ENCODE measurements around the gene PAQR5.

The PAQR5 gene

GRCh38 chr15:69328080-69328479 is 29.4 kb downstream of the PAQR5 start:
- H2BK5ac ChIP-seq (ENCODE audit: low read depth, low read length, poor library complexity, severe bottlenecking), result no peak overlapping the region
- no peak overlapping the region for H2BK12ac ChIP-seq (ENCODE audit: low read length in 2 of 2)
- 80% methylated on average over 1 of the region's 1 CpG for WGBS
- no peak overlapping the region for H3K14ac ChIP-seq (ENCODE audit: low read length in 2 of 2)
- no peak overlapping the region for H2BK15ac ChIP-seq (ENCODE audit: low read depth, poor library complexity, severe bottlenecking)
- H3K9ac ChIP-seq (ENCODE audit: low read length), result no peak overlapping the region
- no peak overlapping the region for H3K27ac ChIP-seq (ENCODE audit: low read length, poor library complexity, severe bottlenecking)
- H3K18ac ChIP-seq (ENCODE audit: low read depth in 1 of 2, low read length in 2 of 2), result no peak overlapping the region
- no peak overlapping the region for H4K8ac ChIP-seq (ENCODE audit: low read length)
- peaks cover 0 to 17% of the 10 kb centered on the region in 2 experiments for H3K27me3 ChIP-seq (ENCODE audit: control insufficient read depth in 1 of 2, insufficient read depth in 1 of 2, low read length in 2 of 2)
- no peak overlapping the region for H2BK120ac ChIP-seq (ENCODE audit: low read depth, low read length)
- no peaks in the 10 kb centered on the region for H3K36me3 ChIP-seq (ENCODE audit: control insufficient read depth in 1 of 2, insufficient read depth in 2 of 2, low read depth in 1 of 2, low read length in 2 of 2)
- no peak overlapping the region for H3K4me2 ChIP-seq (ENCODE audit: low read length, poor library complexity, severe bottlenecking)
- no peaks in the 10 kb centered on the region for H3K4me1 ChIP-seq (ENCODE audit: control insufficient read depth, insufficient read depth, low read depth, low read length)
- H3K4ac ChIP-seq (ENCODE audit: low read depth in 1 of 2, low read length in 2 of 2), result no peak overlapping the region
- no peak overlapping the region for H3K23ac ChIP-seq (ENCODE audit: low read length in 2 of 2)
- no peak for DNase-seq
- H4K91ac ChIP-seq (ENCODE audit: low read length), result no peak overlapping the region
- H2AK5ac ChIP-seq (ENCODE audit: low read length, severe bottlenecking), result no peak overlapping the region
- H2AFZ ChIP-seq (ENCODE audit: low read depth, low read length), result no peak overlapping the region
- H3K4me3 ChIP-seq (ENCODE audit: insufficient read depth in 1 of 2, low read depth in 1 of 2, low read length in 2 of 2), result no peak overlapping the region
- no peaks in the 10 kb centered on the region for H3K79me1 ChIP-seq (replicated peaks; ENCODE audit: low read length, poor library complexity, severe bottlenecking)
- no peaks in the 10 kb centered on the region for H3K9me3 ChIP-seq (ENCODE audit: control insufficient read depth, low read length)

- H3K23ac ChIP-seq (ENCODE audit: low read length in 2 of 2), result no peak overlapping the region
- no peaks in the 10 kb centered on the region for H3K79me1 ChIP-seq (replicated peaks; ENCODE audit: low read length, poor library complexity, severe bottlenecking)
- no peak overlapping the region for H3K14ac ChIP-seq (ENCODE audit: low read length in 2 of 2)
- WGBS, result 83% methylated on average over 8 of the region's 8 CpGs
- H3K27ac ChIP-seq (ENCODE audit: low read length, poor library complexity, severe bottlenecking), result no peak overlapping the region
- H4K91ac ChIP-seq (ENCODE audit: low read length), result no peak overlapping the region
- no peak overlapping the region for H2BK120ac ChIP-seq (ENCODE audit: low read depth, low read length)
- H3K27me3 ChIP-seq (ENCODE audit: control insufficient read depth in 1 of 2, insufficient read depth in 1 of 2, low read length in 2 of 2), result peaks cover 0 to 14% of the 10 kb centered on the region in 2 experiments
- H4K8ac ChIP-seq (ENCODE audit: low read length), result no peak overlapping the region
- no peaks in the 10 kb centered on the region for H3K9me3 ChIP-seq (ENCODE audit: control insufficient read depth, low read length)
- no peak overlapping the region for H2AFZ ChIP-seq (ENCODE audit: low read depth, low read length)
- no peak overlapping the region for H3K18ac ChIP-seq (ENCODE audit: low read depth in 1 of 2, low read length in 2 of 2)
- no peak overlapping the region for H2BK12ac ChIP-seq (ENCODE audit: low read length in 2 of 2)
- no peak overlapping the region for H2BK15ac ChIP-seq (ENCODE audit: low read depth, poor library complexity, severe bottlenecking)
- H2BK5ac ChIP-seq (ENCODE audit: low read depth, low read length, poor library complexity, severe bottlenecking), result no peak overlapping the region
- no peaks in the 10 kb centered on the region for H3K36me3 ChIP-seq (ENCODE audit: control insufficient read depth in 1 of 2, insufficient read depth in 2 of 2, low read depth in 1 of 2, low read length in 2 of 2)
- no peak overlapping the region for H2AK5ac ChIP-seq (ENCODE audit: low read length, severe bottlenecking)
- no peaks in the 10 kb centered on the region for H3K4me1 ChIP-seq (ENCODE audit: control insufficient read depth, insufficient read depth, low read depth, low read length)
- H3K4me2 ChIP-seq (ENCODE audit: low read length, poor library complexity, severe bottlenecking), result no peak overlapping the region
- no peak overlapping the region for H3K4me3 ChIP-seq (ENCODE audit: insufficient read depth in 1 of 2, low read depth in 1 of 2, low read length in 2 of 2)
- no peak overlapping the region for H3K9ac ChIP-seq (ENCODE audit: low read length)
- no peak overlapping the region for H3K4ac ChIP-seq (ENCODE audit: low read depth in 1 of 2, low read length in 2 of 2)
- DNase-seq, result no peak
Measured at GRCh38 chr15:69328739-69329138, 30.0 kb downstream of the PAQR5 start.

GRCh38 chr15:69337138-69337537 is 38.4 kb downstream of the PAQR5 start:
- no peak overlapping the region for H2BK5ac ChIP-seq (ENCODE audit: low read depth, low read length, poor library complexity, severe bottlenecking)
- H3K14ac ChIP-seq (ENCODE audit: low read length in 2 of 2), result no peak overlapping the region
- no peak overlapping the region for H3K4ac ChIP-seq (ENCODE audit: low read depth in 1 of 2, low read length in 2 of 2)
- H3K18ac ChIP-seq (ENCODE audit: low read depth in 1 of 2, low read length in 2 of 2), result no peak overlapping the region
- H3K27me3 ChIP-seq (ENCODE audit: control insufficient read depth in 1 of 2, insufficient read depth in 1 of 2, low read length in 2 of 2), result no peaks in the 10 kb centered on the region
- H3K36me3 ChIP-seq (ENCODE audit: control insufficient read depth in 1 of 2, insufficient read depth in 2 of 2, low read depth in 1 of 2, low read length in 2 of 2), result peaks cover 0 to 5% of the 10 kb centered on the region in 2 experiments
- H2BK120ac ChIP-seq (ENCODE audit: low read depth, low read length), result no peak overlapping the region
- H3K9ac ChIP-seq (ENCODE audit: low read length), result no peak overlapping the region
- H3K79me1 ChIP-seq (replicated peaks; ENCODE audit: low read length, poor library complexity, severe bottlenecking), result no peaks in the 10 kb centered on the region
- WGBS, result 100% methylated on average over 1 of the region's 1 CpG
- H2BK12ac ChIP-seq (ENCODE audit: low read length in 2 of 2), result no peak overlapping the region
- no peak overlapping the region for H2AFZ ChIP-seq (ENCODE audit: low read depth, low read length)
- no peak overlapping the region for H2BK15ac ChIP-seq (ENCODE audit: low read depth, poor library complexity, severe bottlenecking)
- H4K8ac ChIP-seq (ENCODE audit: low read length), result no peak overlapping the region
- H3K4me3 ChIP-seq (ENCODE audit: insufficient read depth in 1 of 2, low read depth in 1 of 2, low read length in 2 of 2), result no peak overlapping the region
- H3K9me3 ChIP-seq (ENCODE audit: control insufficient read depth, low read length), result no peaks in the 10 kb centered on the region
- H3K4me1 ChIP-seq (ENCODE audit: control insufficient read depth, insufficient read depth, low read depth, low read length), result no peaks in the 10 kb centered on the region
- H2AK5ac ChIP-seq (ENCODE audit: low read length, severe bottlenecking), result no peak overlapping the region
- H3K4me2 ChIP-seq (ENCODE audit: low read length, poor library complexity, severe bottlenecking), result no peak overlapping the region
- H4K91ac ChIP-seq (ENCODE audit: low read length), result no peak overlapping the region
- no peak overlapping the region for H3K27ac ChIP-seq (ENCODE audit: low read length, poor library complexity, severe bottlenecking)
- no peak overlapping the region for H3K23ac ChIP-seq (ENCODE audit: low read length in 2 of 2)
- no peak for DNase-seq

- no peak for DNase-seq
- no peak overlapping the region for H3K4me3 ChIP-seq (ENCODE audit: insufficient read depth in 1 of 2, low read depth in 1 of 2, low read length in 2 of 2)
- peaks cover 0 to 5% of the 10 kb centered on the region in 2 experiments for H3K36me3 ChIP-seq (ENCODE audit: control insufficient read depth in 1 of 2, insufficient read depth in 2 of 2, low read depth in 1 of 2, low read length in 2 of 2)
- 79% methylated on average over 8 of the region's 8 CpGs for whole genome bisulfite sequencing
- no peak overlapping the region for H3K9ac ChIP-seq (ENCODE audit: low read length)
- H3K27ac ChIP-seq (ENCODE audit: low read length, poor library complexity, severe bottlenecking), result no peak overlapping the region
- H3K4me1 ChIP-seq (ENCODE audit: control insufficient read depth, insufficient read depth, low read depth, low read length), result no peaks in the 10 kb centered on the region
- H3K14ac ChIP-seq (ENCODE audit: low read length in 2 of 2), result no peak overlapping the region
- H3K18ac ChIP-seq (ENCODE audit: low read depth in 1 of 2, low read length in 2 of 2), result no peak overlapping the region
- no peak overlapping the region for H3K4me2 ChIP-seq (ENCODE audit: low read length, poor library complexity, severe bottlenecking)
- no peak overlapping the region for H2BK120ac ChIP-seq (ENCODE audit: low read depth, low read length)
- H2BK5ac ChIP-seq (ENCODE audit: low read depth, low read length, poor library complexity, severe bottlenecking), result no peak overlapping the region
- no peaks in the 10 kb centered on the region for H3K27me3 ChIP-seq (ENCODE audit: control insufficient read depth in 1 of 2, insufficient read depth in 1 of 2, low read length in 2 of 2)
- no peak overlapping the region for H3K4ac ChIP-seq (ENCODE audit: low read depth in 1 of 2, low read length in 2 of 2)
- H3K79me1 ChIP-seq (replicated peaks; ENCODE audit: low read length, poor library complexity, severe bottlenecking), result no peaks in the 10 kb centered on the region
- H2BK15ac ChIP-seq (ENCODE audit: low read depth, poor library complexity, severe bottlenecking), result no peak overlapping the region
- no peak overlapping the region for H2AFZ ChIP-seq (ENCODE audit: low read depth, low read length)
- H4K8ac ChIP-seq (ENCODE audit: low read length), result no peak overlapping the region
- no peaks in the 10 kb centered on the region for H3K9me3 ChIP-seq (ENCODE audit: control insufficient read depth, low read length)
- H4K91ac ChIP-seq (ENCODE audit: low read length), result no peak overlapping the region
- H3K23ac ChIP-seq (ENCODE audit: low read length in 2 of 2), result no peak overlapping the region
- H2AK5ac ChIP-seq (ENCODE audit: low read length, severe bottlenecking), result no peak overlapping the region
- H2BK12ac ChIP-seq (ENCODE audit: low read length in 2 of 2), result no peak overlapping the region
Measured at GRCh38 chr15:69338535-69339213, 40.0 kb downstream of the PAQR5 start.
